GM12878 (cell line): ENCODE results near the gene LAD1. TPM values are rescaled to one million over a fixed set of nuclear protein-coding genes. Genes with fewer than 3 reads are reported as not detected.

Experiments
- ATF7 ChIP-seq: fragments of 450-650 bp; IDR thresholded peaks from 2 replicates; pipeline ENCODE4 v1.6.1; 2016; ENCODE audit warnings: low read depth, mild to moderate bottlenecking
- BCL11A ChIP-seq: IDR thresholded peaks from 2 replicates; pipeline ENCODE4 v1.6.1; 2011; ENCODE audit warnings: low read depth, low read length
- BMI1 ChIP-seq: fragments of 450-650 bp; IDR thresholded peaks from 2 replicates; pipeline ENCODE4 v1.6.1; 2016; ENCODE audit warnings: mild to moderate bottlenecking, moderate library complexity, borderline replicate concordance
- CHD1 ChIP-seq: IDR thresholded peaks from 2 replicates; pipeline ENCODE4 v1.6.1; 2012; ENCODE audit warnings: low read depth, low read length, improper control_type of control experiment
- FOS ChIP-seq: IDR thresholded peaks from 3 replicates; pipeline ENCODE4 v1.6.1; 2011; ENCODE audit warnings: borderline replicate concordance; ENCODE audit not compliant: insufficient read length; ENCODE audit errors: extremely low read depth
- HDAC2 ChIP-seq: fragments of 200-600 bp; sonication (generic); IDR thresholded peaks from 2 replicates; pipeline ENCODE4 v1.6.1; 2017
- KAT2A ChIP-seq: conservative IDR thresholded peaks from 2 replicates; pipeline ENCODE4 v1.6.1; 2011; ENCODE audit warnings: low read depth, low read length; ENCODE audit not compliant: control insufficient read depth
- MXI1 ChIP-seq: fragments of 150-350 bp; IDR thresholded peaks from 2 replicates; pipeline ENCODE4 v1.6.1; 2011; ENCODE audit warnings: low read depth, mild to moderate bottlenecking, inconsistent platforms, low read length, improper control_type of control experiment
- MYC ChIP-seq: IDR thresholded peaks from 2 replicates; pipeline ENCODE4 v1.6.1; 2011; ENCODE audit warnings: mild to moderate bottlenecking, low read length, moderate library complexity, inconsistent platforms; ENCODE audit not compliant: insufficient read depth, insufficient replicate concordance, insufficient read length, severe bottlenecking
- NFXL1 ChIP-seq: fragments of 450-650 bp; IDR thresholded peaks from 2 replicates; pipeline ENCODE4 v1.6.1; 2017; ENCODE audit warnings: antibody characterized with exemption, mild to moderate bottlenecking, borderline replicate concordance
- NR2C2 ChIP-seq: IDR thresholded peaks from 2 replicates; pipeline ENCODE4 v1.6.1; 2011; ENCODE audit warnings: borderline replicate concordance, low read depth; ENCODE audit not compliant: control insufficient read depth, insufficient read length
- SIN3A ChIP-seq: IDR thresholded peaks from 2 replicates; pipeline ENCODE4 v1.6.1; 2012; ENCODE audit warnings: low read depth, low read length, improper control_type of control experiment
- SIX5 ChIP-seq: IDR thresholded peaks from 2 replicates; pipeline ENCODE4 v1.6.1; 2011; ENCODE audit warnings: mild to moderate bottlenecking, low read depth, low read length, moderate library complexity; ENCODE audit not compliant: severe bottlenecking
- SP1 ChIP-seq: IDR thresholded peaks from one replicate; pipeline ENCODE4 v1.6.1; 2011; ENCODE audit warnings: low read depth, low read length
- SREBF2 ChIP-seq: IDR thresholded peaks from 2 replicates; pipeline ENCODE4 v1.6.1; 2012; ENCODE audit warnings: mild to moderate bottlenecking, low read length
- TAF1 ChIP-seq: IDR thresholded peaks from 2 replicates; pipeline ENCODE4 v1.6.1; 2011; ENCODE audit warnings: mild to moderate bottlenecking, low read depth, low read length, borderline replicate concordance
- TCF3 ChIP-seq: IDR thresholded peaks from 2 replicates; pipeline ENCODE4 v1.6.1; 2012; ENCODE audit warnings: low read depth, mild to moderate bottlenecking, low read length, borderline replicate concordance; ENCODE audit not compliant: insufficient read depth
- YY1 ChIP-seq: IDR thresholded peaks from 2 replicates; pipeline ENCODE4 v1.6.1; 2011; ENCODE audit warnings: low read depth, mild to moderate bottlenecking, low read length
- polyA plus RNA-seq, 11 experiments: library from polyadenylated mRNA; depleted of rRNA in 4 of 11; unstranded in 6 of 11; stranded (reverse) in 5 of 11; fragments of >200 nt; fragmentation: Nextera tagmentation in 4 of 11; fragmentation: Illumina TruSeq in 1 of 11; extraction: Ambion mirVana in 4 of 11; extraction: Trizol in 1 of 11; gene quantifications; 1 replicate in 1 of 11; 2 replicates in 10 of 11; pipeline versions ENCODE4 v1.2.1 to v1.2.3, GENCODE V29; 2011 to 2016; ENCODE audit warnings: inconsistent platforms in 2 of 11, missing spikeins in 2 of 11, low read depth in 1 of 11
- total RNA-seq, 4 experiments: library from RNA; depleted of rRNA in 3 of 4; stranded (reverse); fragments of >200 nt in 3 of 4; fragmentation: Illumina TruSeq in 1 of 4; extraction: Trizol in 1 of 4; gene quantifications; 2 replicates each; pipeline versions ENCODE4 v1.2.1 to v1.2.3, GENCODE V29; 2013 to 2021
- TF ChIP-seq, protein P1 (sequence below): IDR thresholded peaks from 2 replicates; pipeline ENCODE4 v1.6.1; 2012; ENCODE audit warnings: low read depth, low read length, improper control_type of control experiment
- TF ChIP-seq, protein P2 (sequence below): fragments of 150-350 bp; IDR thresholded peaks from 2 replicates; pipeline ENCODE4 v1.6.1; 2014; ENCODE audit warnings: mild to moderate bottlenecking, low read depth, low read length
- TF ChIP-seq, protein P3 (sequence below): fragments of 450-650 bp; IDR thresholded peaks from 2 replicates; pipeline ENCODE4 v1.6.1; 2017; ENCODE audit warnings: low read depth, mild to moderate bottlenecking, moderate library complexity
- TF ChIP-seq, protein P4 (sequence below): fragments of 450-650 bp; IDR thresholded peaks from 2 replicates; pipeline ENCODE4 v1.6.1; 2014; ENCODE audit warnings: mild to moderate bottlenecking
- TF ChIP-seq, protein P5 (sequence below): fragments of 450-650 bp; IDR thresholded peaks from 2 replicates; pipeline ENCODE4 v1.6.1; 2018; ENCODE audit warnings: mild to moderate bottlenecking, low read depth, moderate library complexity; ENCODE audit not compliant: partially characterized antibody
- TF ChIP-seq, protein P6 (sequence below): IDR thresholded peaks from 2 replicates; pipeline ENCODE4 v1.6.1; 2012; ENCODE audit warnings: low read depth, low read length, improper control_type of control experiment

LAD1 gene
- total and polyA plus RNA-seq, 10 of the 15 experiments (the other 5 are each of a cell fraction or from before 2014, with no cell fraction given), result 0.05 to 0.48 (median 0.32) TPM; not detected in 3

DNA sequence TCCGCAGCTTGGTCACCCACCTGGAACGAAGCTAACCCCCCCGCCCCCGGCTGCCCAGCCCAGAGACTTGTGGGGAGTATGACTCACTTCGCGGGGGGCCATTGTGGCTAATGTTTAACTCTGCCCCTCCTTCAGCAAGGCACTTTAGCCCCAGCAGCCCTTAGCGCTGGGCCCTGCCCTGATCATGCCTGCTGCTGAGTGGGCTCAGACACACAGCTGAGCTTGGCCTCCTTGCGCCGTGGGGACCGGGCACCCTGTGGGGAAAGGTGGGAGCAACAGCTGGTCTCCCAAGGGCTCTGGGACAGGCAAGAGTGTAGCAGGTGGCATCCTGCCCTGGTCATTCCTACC lies 6.3 kb upstream of the LAD1 start (continued):
- TF ChIP-seq, protein P1, sequence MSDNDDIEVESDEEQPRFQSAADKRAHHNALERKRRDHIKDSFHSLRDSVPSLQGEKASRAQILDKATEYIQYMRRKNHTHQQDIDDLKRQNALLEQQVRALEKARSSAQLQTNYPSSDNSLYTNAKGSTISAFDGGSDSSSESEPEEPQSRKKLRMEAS, result no peak
- TF ChIP-seq BMI1 (peak; percentile 33; the same call in 1 of the 2 replicates), FOS (no peak), NR2C2 (no peak), NFXL1 (no peak), MYC (no peak), SP1 (peak; percentile 15), SIX5 (no peak), BCL11A (0 out of 2 replicates have a peak, but pooled peaks have one; percentile 19), CHD1 (no peak), HDAC2 (no peak), TCF3 (0 out of 2 replicates have a peak, but pooled peaks have one; percentile 10), ATF7 (peak; percentile 63), TAF1 (no peak), SIN3A (no peak), KAT2A (no peak), MXI1 (no peak), YY1 (peak; percentile 50), SREBF2 (no peak)
- TF ChIP-seq, protein P2, sequence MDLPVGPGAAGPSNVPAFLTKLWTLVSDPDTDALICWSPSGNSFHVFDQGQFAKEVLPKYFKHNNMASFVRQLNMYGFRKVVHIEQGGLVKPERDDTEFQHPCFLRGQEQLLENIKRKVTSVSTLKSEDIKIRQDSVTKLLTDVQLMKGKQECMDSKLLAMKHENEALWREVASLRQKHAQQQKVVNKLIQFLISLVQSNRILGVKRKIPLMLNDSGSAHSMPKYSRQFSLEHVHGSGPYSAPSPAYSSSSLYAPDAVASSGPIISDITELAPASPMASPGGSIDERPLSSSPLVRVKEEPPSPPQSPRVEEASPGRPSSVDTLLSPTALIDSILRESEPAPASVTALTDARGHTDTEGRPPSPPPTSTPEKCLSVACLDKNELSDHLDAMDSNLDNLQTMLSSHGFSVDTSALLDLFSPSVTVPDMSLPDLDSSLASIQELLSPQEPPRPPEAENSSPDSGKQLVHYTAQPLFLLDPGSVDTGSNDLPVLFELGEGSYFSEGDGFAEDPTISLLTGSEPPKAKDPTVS, result no peak
- TF ChIP-seq, protein P3, sequence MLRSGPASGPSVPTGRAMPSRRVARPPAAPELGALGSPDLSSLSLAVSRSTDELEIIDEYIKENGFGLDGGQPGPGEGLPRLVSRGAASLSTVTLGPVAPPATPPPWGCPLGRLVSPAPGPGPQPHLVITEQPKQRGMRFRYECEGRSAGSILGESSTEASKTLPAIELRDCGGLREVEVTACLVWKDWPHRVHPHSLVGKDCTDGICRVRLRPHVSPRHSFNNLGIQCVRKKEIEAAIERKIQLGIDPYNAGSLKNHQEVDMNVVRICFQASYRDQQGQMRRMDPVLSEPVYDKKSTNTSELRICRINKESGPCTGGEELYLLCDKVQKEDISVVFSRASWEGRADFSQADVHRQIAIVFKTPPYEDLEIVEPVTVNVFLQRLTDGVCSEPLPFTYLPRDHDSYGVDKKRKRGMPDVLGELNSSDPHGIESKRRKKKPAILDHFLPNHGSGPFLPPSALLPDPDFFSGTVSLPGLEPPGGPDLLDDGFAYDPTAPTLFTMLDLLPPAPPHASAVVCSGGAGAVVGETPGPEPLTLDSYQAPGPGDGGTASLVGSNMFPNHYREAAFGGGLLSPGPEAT, result no peak
- TF ChIP-seq, protein P4, sequence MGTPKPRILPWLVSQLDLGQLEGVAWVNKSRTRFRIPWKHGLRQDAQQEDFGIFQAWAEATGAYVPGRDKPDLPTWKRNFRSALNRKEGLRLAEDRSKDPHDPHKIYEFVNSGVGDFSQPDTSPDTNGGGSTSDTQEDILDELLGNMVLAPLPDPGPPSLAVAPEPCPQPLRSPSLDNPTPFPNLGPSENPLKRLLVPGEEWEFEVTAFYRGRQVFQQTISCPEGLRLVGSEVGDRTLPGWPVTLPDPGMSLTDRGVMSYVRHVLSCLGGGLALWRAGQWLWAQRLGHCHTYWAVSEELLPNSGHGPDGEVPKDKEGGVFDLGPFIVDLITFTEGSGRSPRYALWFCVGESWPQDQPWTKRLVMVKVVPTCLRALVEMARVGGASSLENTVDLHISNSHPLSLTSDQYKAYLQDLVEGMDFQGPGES, result no peak
- TF ChIP-seq, protein P5, sequence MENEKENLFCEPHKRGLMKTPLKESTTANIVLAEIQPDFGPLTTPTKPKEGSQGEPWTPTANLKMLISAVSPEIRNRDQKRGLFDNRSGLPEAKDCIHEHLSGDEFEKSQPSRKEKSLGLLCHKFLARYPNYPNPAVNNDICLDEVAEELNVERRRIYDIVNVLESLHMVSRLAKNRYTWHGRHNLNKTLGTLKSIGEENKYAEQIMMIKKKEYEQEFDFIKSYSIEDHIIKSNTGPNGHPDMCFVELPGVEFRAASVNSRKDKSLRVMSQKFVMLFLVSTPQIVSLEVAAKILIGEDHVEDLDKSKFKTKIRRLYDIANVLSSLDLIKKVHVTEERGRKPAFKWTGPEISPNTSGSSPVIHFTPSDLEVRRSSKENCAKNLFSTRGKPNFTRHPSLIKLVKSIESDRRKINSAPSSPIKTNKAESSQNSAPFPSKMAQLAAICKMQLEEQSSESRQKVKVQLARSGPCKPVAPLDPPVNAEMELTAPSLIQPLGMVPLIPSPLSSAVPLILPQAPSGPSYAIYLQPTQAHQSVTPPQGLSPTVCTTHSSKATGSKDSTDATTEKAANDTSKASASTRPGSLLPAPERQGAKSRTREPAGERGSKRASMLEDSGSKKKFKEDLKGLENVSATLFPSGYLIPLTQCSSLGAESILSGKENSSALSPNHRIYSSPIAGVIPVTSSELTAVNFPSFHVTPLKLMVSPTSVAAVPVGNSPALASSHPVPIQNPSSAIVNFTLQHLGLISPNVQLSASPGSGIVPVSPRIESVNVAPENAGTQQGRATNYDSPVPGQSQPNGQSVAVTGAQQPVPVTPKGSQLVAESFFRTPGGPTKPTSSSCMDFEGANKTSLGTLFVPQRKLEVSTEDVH, result no peak
- TF ChIP-seq, protein P6, sequence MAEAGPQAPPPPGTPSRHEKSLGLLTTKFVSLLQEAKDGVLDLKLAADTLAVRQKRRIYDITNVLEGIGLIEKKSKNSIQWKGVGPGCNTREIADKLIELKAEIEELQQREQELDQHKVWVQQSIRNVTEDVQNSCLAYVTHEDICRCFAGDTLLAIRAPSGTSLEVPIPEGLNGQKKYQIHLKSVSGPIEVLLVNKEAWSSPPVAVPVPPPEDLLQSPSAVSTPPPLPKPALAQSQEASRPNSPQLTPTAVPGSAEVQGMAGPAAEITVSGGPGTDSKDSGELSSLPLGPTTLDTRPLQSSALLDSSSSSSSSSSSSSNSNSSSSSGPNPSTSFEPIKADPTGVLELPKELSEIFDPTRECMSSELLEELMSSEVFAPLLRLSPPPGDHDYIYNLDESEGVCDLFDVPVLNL, result no peak
